Measurements from ENCODE around the gene SLC9A2.
A peak's percentile ranks its signal among the peaks of the same experiment; 100 is the strongest.

Gene SLC9A2

GRCh38 chr2:102735416-102736109, 116.2 kb downstream of the SLC9A2 start:
- DNase-seq = no peak

- DNase-seq = no peak
Measured at GRCh38 chr2:102736110-102736409, 116.7 kb downstream of the SLC9A2 start.

- DNase-seq = peak; percentile 46 to 62
Measured at GRCh38 chr2:102736410-102737409, 117.4 kb downstream of the SLC9A2 start.

DNA sequence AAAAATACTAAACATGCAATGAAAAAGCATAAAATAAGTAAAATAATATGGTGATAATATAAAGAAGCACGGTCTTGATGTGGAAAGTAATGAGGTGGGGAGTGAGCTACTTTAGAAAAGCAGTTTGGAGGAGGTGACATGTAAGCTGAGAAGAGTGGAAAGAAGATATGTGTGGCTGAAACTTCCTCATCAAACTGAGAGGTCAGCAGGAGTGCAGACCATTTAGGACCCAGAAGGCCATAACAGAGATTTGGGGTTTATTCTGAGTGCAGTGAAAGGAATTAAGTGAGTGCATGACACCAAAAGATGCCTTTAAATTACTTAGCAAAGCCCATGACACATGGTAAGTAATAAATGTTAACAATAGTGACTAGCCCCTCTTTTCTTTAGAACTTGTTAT, 118.1 kb downstream of the SLC9A2 start:
- DNase-seq = no peak

DNA sequence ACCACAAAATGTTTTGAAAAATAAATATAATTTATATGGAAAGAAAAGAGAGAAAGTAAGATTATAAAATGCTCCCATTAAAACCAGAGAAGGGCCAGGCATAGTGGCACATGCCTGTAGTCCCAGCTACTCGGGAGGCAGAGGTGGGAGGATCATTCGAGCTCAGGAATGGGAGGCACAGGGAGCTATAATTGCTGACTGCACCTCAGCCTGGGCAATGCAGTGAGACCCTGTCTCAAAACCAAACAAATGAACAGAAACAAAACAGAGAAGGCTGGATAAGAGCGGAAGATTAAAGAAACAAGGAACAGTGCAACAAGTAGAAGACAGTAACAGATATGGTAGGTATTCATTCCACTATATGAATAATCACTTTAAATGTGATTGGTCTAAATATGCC, 123.9 kb downstream of the SLC9A2 start:
- DNase-seq = no peak

GRCh38 chr2:102748107-102748506, 128.8 kb downstream of the SLC9A2 start:
- DNase-seq = no peak

DNA sequence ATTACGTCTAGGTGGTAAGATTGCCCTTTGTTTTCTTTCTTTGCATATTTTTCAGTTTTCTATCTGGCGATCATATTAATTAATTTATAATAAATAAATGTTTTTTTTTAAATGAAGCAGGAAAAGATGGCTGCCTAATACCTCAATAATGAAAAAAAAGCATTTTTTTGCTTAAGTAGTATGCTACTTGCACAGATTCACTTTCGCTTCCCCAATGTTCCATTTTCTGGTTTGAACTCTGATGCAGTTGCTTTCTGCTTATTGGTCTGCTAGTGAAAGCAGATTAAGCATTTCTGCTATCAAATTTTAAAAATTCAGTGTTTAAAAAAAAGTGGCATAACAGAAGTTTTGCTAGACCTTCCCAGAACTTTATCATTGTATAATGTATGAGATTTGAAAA, 130.6 kb downstream of the SLC9A2 start:
- DNase-seq = no peak

GRCh38 chr2:102753563-102754159, 134.3 kb downstream of the SLC9A2 start:
- DNase-seq = peak in 1 of 2 donors; percentile 38

GRCh38 chr2:102754456-102755145, 135.2 kb downstream of the SLC9A2 start:
- DNase-seq = no peak

- no peak for DNase-seq
Measured at GRCh38 chr2:102755284-102755683, 135.9 kb downstream of the SLC9A2 start.

DNA sequence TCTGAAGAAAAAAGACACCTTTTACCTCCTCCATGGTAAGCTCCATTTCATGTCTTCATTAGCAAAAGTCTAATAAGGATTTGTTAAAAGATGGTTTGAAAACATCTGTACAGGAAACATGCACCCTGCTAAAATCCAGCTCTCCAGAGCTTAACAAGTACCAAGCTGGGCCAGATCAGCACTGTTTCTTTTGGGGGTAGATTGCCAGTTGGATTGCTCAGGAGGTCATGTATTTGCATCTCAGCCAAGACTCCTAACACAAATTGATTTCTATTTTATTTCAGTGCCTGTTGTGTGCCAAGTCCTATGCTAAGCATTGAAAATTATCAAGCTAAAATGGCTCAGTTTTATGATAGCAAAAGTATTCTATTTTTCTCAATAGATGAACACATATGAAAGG, 139.1 kb downstream of the SLC9A2 start:
- DNase-seq = no peak
